Measurements from ENCODE around the gene FARS2. TPM values are rescaled to one million over a fixed set of nuclear protein-coding genes. Genes with fewer than 3 reads are reported as not detected.

FARS2 gene
- total RNA-seq, 1 experiment from 2014 or later, result 20.0 TPM

GRCh38 chr6:5325173-5325572, 63.9 kb downstream of the FARS2 start:
- DNase-seq (ENCODE audit: low spot score), result peak; percentile 51

GRCh38 chr6:5326022-5326641, 64.8 kb downstream of the FARS2 start:
- no peak for DNase-seq (ENCODE audit: low spot score)

- no peak for DNase-seq (ENCODE audit: low spot score)
These were observed 67.5 kb downstream of the FARS2 start for GRCh38 chr6:5328800-5329199.

- no peak for DNase-seq (ENCODE audit: low spot score)
These were observed 70.6 kb downstream of the FARS2 start for GRCh38 chr6:5331845-5332442.

- no peak for DNase-seq (ENCODE audit: low spot score)
These were observed 72.3 kb downstream of the FARS2 start for GRCh38 chr6:5333658-5334057.

- no peak for DNase-seq (ENCODE audit: low spot score)
These were observed 73.0 kb downstream of the FARS2 start for GRCh38 chr6:5334341-5334740.

- no peak for DNase-seq (ENCODE audit: low spot score)
These were observed 73.7 kb downstream of the FARS2 start for GRCh38 chr6:5335020-5335419.

- no peak for DNase-seq (ENCODE audit: low spot score)
These were observed 76.3 kb downstream of the FARS2 start for GRCh38 chr6:5337573-5337972.

- DNase-seq (ENCODE audit: low spot score), result no peak
These were observed 77.1 kb downstream of the FARS2 start for GRCh38 chr6:5338177-5338960.

- DNase-seq (ENCODE audit: low spot score), result no peak
These were observed 78.5 kb downstream of the FARS2 start for GRCh38 chr6:5339786-5340185.

- DNase-seq (ENCODE audit: low spot score), result no peak
These were observed 80.5 kb downstream of the FARS2 start for GRCh38 chr6:5341845-5342244.

GRCh38 chr6:5343998-5344397, 82.7 kb downstream of the FARS2 start:
- DNase-seq (ENCODE audit: low spot score), result no peak

GRCh38 chr6:5345324-5345723, 84.0 kb downstream of the FARS2 start:
- no peak for DNase-seq (ENCODE audit: low spot score)

- no peak for DNase-seq (ENCODE audit: low spot score)
These were observed 90.4 kb downstream of the FARS2 start for GRCh38 chr6:5351552-5352210.

- DNase-seq (ENCODE audit: low spot score), result no peak
These were observed 92.7 kb downstream of the FARS2 start for GRCh38 chr6:5353971-5354370.

GRCh38 chr6:5357486-5357885, 96.2 kb downstream of the FARS2 start:
- no peak for DNase-seq (ENCODE audit: low spot score)

GRCh38 chr6:5359417-5359816, 98.1 kb downstream of the FARS2 start:
- no peak for DNase-seq (ENCODE audit: low spot score)

- DNase-seq (ENCODE audit: low spot score), result no peak
These were observed 100.1 kb downstream of the FARS2 start for GRCh38 chr6:5361396-5361795.

GRCh38 chr6:5365436-5366195, 104.3 kb downstream of the FARS2 start:
- no peak for DNase-seq (ENCODE audit: low spot score)

- no peak for DNase-seq (ENCODE audit: low spot score)
These were observed 105.6 kb downstream of the FARS2 start for GRCh38 chr6:5366941-5367340.

GRCh38 chr6:5367510-5367909, 106.2 kb downstream of the FARS2 start:
- no peak for DNase-seq (ENCODE audit: low spot score)

- DNase-seq (ENCODE audit: low spot score), result no peak
These were observed 112.1 kb downstream of the FARS2 start for GRCh38 chr6:5373430-5373829.

Data from HT-29 (cell line).